ENCODE data around the gene AKAP13. TPM values are rescaled to one million over a fixed set of nuclear protein-coding genes. Genes with fewer than 3 reads are reported as not detected.

AKAP13 gene
- total and polyA plus RNA-seq, 2 of the 8 experiments (the other 6 are each of a cell fraction or from before 2014, with no cell fraction given), result 14.0 to 46.2 TPM

DNA sequence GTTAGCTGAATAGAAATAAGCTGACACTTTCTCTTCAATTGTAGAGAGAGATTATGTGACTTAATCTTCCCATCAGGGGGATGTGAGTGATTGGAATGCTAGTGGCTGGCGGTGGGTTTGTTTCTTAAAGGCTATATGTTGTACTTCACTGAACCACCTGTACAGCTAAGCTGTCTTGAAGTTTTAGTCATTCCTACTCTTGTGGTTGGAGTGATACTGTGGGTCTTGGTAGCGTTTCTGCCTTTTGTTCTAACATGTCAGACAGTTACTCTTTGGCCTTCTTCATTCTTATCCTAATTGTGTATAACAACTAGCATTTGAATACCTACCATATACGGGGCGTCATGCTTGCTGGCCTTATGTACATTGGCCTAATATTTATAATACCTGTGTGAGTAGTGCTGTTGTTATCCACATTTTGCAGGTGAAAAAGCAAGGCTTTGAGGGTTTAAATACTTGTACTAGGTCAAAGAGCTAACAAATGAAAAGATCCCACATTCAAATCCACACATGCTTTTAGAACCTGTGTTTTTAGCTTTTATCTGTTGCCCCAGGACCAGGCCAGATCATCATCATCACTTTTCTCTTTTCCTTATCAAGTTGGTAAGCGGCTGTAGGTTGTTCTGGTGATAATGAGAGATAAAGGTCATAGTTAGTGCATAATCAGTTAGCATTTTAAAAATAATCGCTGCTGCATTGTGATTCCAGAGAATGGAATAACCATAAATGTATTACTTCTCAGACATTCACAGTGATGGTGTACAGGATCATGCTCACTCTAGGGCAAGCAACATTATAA is 50.2 kb downstream of the AKAP13 start:
- H2BK5ac ChIP-seq (ENCODE audit: low read depth, low read length), result no peak overlapping the region
- H2BK120ac ChIP-seq (replicated peaks; ENCODE audit: low read depth, low read length), result no peak overlapping the region
- CTCF ChIA-PET (ENCODE audit: partially characterized antibody), result interaction anchor here (0.9 to 1.3 kb wide), 3 partner anchors 10 to 27 kb away, joined by 3 read pairs; no protein-coding TSS in a partner anchor
- no peak overlapping the region for H3K14ac ChIP-seq (ENCODE audit: insufficient read length)
- peaks cover 0 to 10% (median 7%) of the 10 kb centered on the region in 4 experiments; a peak in 5 of 7 replicates for H3K4me1 ChIP-seq (replicated peaks in 1 of 4; ENCODE audit: control insufficient read depth in 3 of 4, insufficient read depth in 4 of 4, low read length in 3 of 4)
- H2BK20ac ChIP-seq (ENCODE audit: low read length), result no peak overlapping the region
- H3K4me2 ChIP-seq (ENCODE audit: insufficient read depth in 1 of 2, low read depth in 2 of 2, low read length in 2 of 2), result no peak overlapping the region
- no peaks in the 10 kb centered on the region for H3K36me3 ChIP-seq (ENCODE audit: control insufficient read depth in 2 of 4, insufficient read depth in 4 of 4, low read length in 3 of 4)
- TF ChIP-seq ASH2L (IDR thresholded peaks at IDR 0.05; ENCODE audit: low read length) (no peak), GTF2F1 (IDR thresholded peaks at IDR 0.05; ENCODE audit: borderline replicate concordance, low read depth, low read length) (no peak), BACH1 (IDR thresholded peaks at IDR 0.05; ENCODE audit: low read length) (no peak)
- FAIRE-seq (no peak), DNase-seq (ENCODE audit: low read depth in 1 of 2, low spot score in 2 of 2) (no peak)
- no peak overlapping the region for H3K4ac ChIP-seq (replicated peaks; ENCODE audit: insufficient read length, low read depth, low read length)
- H3K27ac ChIP-seq (ENCODE audit: low read depth, low read length), result no peak overlapping the region
- no peak overlapping the region for H4K91ac ChIP-seq (replicated peaks; ENCODE audit: insufficient read length, low read length)
- H3K23me2 ChIP-seq (ENCODE audit: low read depth, low read length), result no peaks in the 10 kb centered on the region; the same call in 1 of the 2 replicates
- no peak overlapping the region for H2BK12ac ChIP-seq (ENCODE audit: low read depth, low read length)
- peaks cover 0 to 71% of the 10 kb centered on the region in 2 experiments; a peak in 3 of 4 replicates for H3K79me2 ChIP-seq (ENCODE audit: control insufficient read depth in 1 of 2, insufficient read depth in 2 of 2, low read length in 2 of 2)
- no peaks in the 10 kb centered on the region for H3K79me1 ChIP-seq (ENCODE audit: low read depth, low read length)
- no peaks in the 10 kb centered on the region for H3K9me3 ChIP-seq (ENCODE audit: insufficient read depth in 2 of 2, low read depth in 1 of 2, low read length in 1 of 2)
- H3K18ac ChIP-seq (ENCODE audit: extremely low read depth, low read length), result no peak overlapping the region
- peak overlapping the region in 1 of 4 experiments; percentile 49; a peak in 1 of 7 replicates for H3K9ac ChIP-seq (replicated peaks in 1 of 4; ENCODE audit: extremely low read depth in 1 of 4, low read depth in 3 of 4, low read length in 3 of 4)
- H3K56ac ChIP-seq (replicated peaks; ENCODE audit: insufficient read length, low read depth, low read length), result no peak overlapping the region
- no peak overlapping the region for H3K4me3 ChIP-seq (ENCODE audit: extremely low read depth in 1 of 4, insufficient read depth in 2 of 4, low read depth in 3 of 4, low read length in 4 of 4)
- no peak overlapping the region for H3K23ac ChIP-seq (ENCODE audit: insufficient read length)
- H4K8ac ChIP-seq (ENCODE audit: extremely low read depth, insufficient read depth, low read length), result no peak overlapping the region
- no peak overlapping the region for H2AFZ ChIP-seq (ENCODE audit: low read length)
- 70% methylated on average over 6 of the region's 6 CpGs; no CpG with 5 or more reads in 1 of the 2 experiments for WGBS, 2 experiments (ENCODE audit: extremely low coverage in 1 of 2, insufficient coverage in 1 of 2, insufficient read length in 1 of 2, insufficient replicate concordance in 2 of 2, low coverage in 1 of 2, low lambda C conversion rate in 2 of 2, missing lambda C conversion rate in 1 of 2)
- POLR2A ChIA-PET (ENCODE audit: partially characterized antibody), result interaction anchor here (0.8 kb wide), 1 partner anchor 28 kb away, joined by 3 read pairs; no protein-coding TSS in a partner anchor
- H2BK15ac ChIP-seq (ENCODE audit: low read length), result no peak overlapping the region
- peaks cover 0 to 1% (median 0%) of the 10 kb centered on the region in 4 experiments; a peak in 1 of 7 replicates for H3K27me3 ChIP-seq (replicated peaks in 1 of 4; ENCODE audit: control insufficient read depth in 3 of 4, extremely low read depth in 1 of 4, insufficient read depth in 3 of 4, low read length in 3 of 4)
- H4K5ac ChIP-seq (ENCODE audit: insufficient read length, low read depth, low read length), result no peak overlapping the region
- peaks cover 0 to 3% of the 10 kb centered on the region in 2 experiments for H4K20me1 ChIP-seq (replicated peaks in 1 of 2; ENCODE audit: control insufficient read depth in 1 of 2, insufficient read depth in 2 of 2, low read length in 2 of 2)
- H2AK5ac ChIP-seq (ENCODE audit: low read depth, low read length), result no peak overlapping the region

All from H1 (cell line).